Measurements from ENCODE around the gene ACTR1A.

DNA sequence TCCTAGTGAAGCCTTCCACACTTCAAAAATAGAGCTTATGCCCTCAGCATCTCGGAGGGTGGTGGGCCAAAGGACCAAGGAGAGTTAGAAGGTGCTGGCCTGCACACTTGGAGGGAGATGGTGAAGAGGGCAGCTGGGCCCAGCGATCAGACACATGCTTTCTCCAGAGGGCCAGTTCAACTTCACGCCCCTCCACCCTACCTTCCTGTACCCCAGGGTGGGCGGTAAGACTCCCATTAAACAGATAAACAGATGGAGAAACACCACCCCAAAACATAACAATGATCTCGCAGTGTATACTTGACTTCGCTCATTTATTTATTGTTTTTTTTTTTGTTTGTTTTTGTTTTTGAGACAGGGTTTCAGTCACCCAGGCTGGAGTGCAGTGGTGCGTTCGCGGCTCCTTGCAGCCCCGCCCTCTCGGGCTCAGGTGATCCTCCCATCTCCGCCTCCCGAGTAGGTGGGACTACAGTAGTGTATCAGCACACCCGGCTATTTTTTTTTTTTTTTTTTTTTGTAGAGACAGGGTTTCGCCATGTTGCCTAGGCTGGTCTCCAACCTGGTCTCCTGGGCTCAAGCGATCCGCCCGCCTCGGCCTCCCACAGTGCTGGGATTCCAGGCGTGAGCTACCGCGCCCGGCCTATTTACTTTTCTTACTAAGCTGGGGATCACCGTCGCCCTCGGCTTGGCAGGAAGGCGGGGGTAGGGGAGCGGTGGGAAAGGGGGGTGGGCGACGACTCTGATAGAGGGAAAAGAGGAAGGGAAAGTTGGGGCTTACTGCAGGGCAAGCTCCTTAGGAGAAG is 53.0 kb downstream of the ACTR1A start:
- TF ChIP-seq CTCF (IDR thresholded peaks at IDR 0.05) (no peak), POLR2A (IDR thresholded peaks at IDR 0.05) (no peak)

All from esophagus squamous epithelium (tissue), 4 donors.